AG09309 (cell line): ENCODE measurements around the gene IGFL3.
A peak's percentile ranks its signal among the peaks of the same experiment; 100 is the strongest.
"Not testable (repeated sequence)": the region's sequence is repeated elsewhere in the genome, so short reads cannot be mapped to it uniquely, and the experiment has no call there.

ENCODE experiments used
- DNase-seq: peaks from one replicate; pipeline ENCODE4 v3.0.0-alpha.2; 2010; ENCODE audit warnings: low read depth
- H3K4me3 ChIP-seq: 2 replicates; pipeline ENCODE4 v1.5.1; 2011; ENCODE audit warnings: mild to moderate bottlenecking, low read depth, low read length, moderate library complexity; ENCODE audit not compliant: control insufficient read depth
- CTCF ChIP-seq: IDR thresholded peaks from 2 replicates; pipeline ENCODE4 v1.5.1; 2011; ENCODE audit warnings: mild to moderate bottlenecking, low read depth, low read length, inconsistent platforms; ENCODE audit not compliant: insufficient read depth, control insufficient read depth; ENCODE audit errors: missing control alignments

The IGFL3 gene

DNA sequence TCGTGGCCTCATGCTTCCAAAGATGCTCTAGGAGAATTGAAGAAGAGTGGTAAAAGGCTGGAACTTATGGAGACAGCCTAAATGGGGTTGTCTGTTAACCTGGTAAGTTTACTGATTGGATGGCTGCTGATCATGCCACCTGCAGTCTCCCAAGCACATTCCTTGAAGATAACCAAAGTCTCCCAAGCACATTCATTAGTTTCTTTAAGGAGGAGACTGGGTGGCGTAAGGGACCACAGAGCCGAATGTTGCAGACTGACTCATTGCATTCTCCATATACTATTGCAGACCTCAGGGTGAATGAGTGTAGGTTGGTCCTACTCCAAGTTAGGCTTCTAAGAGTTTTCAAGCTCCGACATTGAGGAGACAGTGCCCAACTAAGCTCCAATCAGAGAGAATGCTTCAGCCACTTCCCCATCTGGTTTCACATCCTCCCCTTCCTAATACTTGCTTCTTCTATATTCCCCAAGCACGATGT, at the start of gene IGFL3:
TSS of gene IGFL3 (minus strand) at position 51 of the 478 bp plus-strand sequence. CDS start at position 12, 39 bp downstream.
- TF ChIP-seq CTCF: no peak
- no peak within 1 kb of the TSS for H3K4me3 ChIP-seq
- DNase-seq: peak; percentile 13

DNA sequence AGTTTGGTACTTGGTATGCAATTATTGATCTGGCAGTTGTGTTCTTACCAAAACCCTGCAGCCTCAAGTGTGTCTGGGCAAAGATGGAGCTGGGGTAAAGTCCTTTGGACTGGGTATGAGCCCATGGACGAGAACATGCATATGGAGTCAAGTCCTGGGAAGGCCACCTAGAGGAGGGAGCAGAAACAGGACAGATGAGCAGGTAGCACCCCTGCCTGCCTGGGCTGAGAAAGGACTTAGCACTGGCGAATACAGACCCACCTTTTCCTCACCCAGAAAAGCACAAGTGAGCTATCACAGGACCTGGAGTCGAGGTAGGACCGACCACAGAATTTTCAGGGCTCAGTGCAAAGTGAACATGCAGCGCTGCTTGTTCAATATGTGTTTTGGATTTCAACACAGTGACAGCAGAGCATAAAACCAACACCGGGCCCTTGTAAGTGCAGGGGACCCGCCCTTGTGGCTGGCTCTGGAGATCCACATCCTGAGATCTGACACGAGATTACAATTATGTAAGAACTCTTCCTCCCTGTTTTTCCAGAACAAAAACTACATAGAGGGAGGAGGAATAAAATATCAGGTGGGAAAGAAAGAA, 49.5 kb upstream of the IGFL3 start:
- no peak for DNase-seq

DNA sequence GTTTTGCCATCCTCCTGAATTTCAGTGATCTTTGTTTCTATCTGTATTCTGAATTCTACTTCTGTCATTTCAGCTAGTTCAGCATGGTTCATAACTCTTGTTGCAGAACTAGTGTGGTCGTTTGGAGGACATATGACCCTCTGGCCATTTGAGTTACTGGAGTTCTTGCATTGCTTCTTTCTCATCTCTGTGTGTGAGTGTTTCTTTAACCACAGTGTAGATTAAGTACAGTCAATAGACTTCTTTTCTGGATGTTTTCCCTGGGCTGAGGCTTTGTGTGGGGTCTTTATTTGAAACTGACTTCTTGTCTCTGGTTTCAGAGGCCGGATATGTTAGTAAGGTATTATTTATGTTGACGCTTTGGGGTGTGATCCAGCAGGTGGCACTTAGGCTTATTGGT, 38.2 kb upstream of the IGFL3 start:
- no peak for TF ChIP-seq CTCF
- no peak for DNase-seq
- H3K4me3 ChIP-seq: no peak overlapping the region

More for the DNA sequence above, 49.5 kb upstream of the IGFL3 start:
- H3K4me3 ChIP-seq: no peak overlapping the region
- no peak for TF ChIP-seq CTCF

- not testable (repeated sequence) for DNase-seq, H3K4me3 ChIP-seq
These were observed 37.3 kb upstream of the IGFL3 start for GRCh38 chr19:46161642-46162257.

- TF ChIP-seq CTCF: no peak
- no peak for DNase-seq
- H3K4me3 ChIP-seq: no peak overlapping the region
These were observed 35.8 kb upstream of the IGFL3 start for GRCh38 chr19:46160233-46160775.

DNA sequence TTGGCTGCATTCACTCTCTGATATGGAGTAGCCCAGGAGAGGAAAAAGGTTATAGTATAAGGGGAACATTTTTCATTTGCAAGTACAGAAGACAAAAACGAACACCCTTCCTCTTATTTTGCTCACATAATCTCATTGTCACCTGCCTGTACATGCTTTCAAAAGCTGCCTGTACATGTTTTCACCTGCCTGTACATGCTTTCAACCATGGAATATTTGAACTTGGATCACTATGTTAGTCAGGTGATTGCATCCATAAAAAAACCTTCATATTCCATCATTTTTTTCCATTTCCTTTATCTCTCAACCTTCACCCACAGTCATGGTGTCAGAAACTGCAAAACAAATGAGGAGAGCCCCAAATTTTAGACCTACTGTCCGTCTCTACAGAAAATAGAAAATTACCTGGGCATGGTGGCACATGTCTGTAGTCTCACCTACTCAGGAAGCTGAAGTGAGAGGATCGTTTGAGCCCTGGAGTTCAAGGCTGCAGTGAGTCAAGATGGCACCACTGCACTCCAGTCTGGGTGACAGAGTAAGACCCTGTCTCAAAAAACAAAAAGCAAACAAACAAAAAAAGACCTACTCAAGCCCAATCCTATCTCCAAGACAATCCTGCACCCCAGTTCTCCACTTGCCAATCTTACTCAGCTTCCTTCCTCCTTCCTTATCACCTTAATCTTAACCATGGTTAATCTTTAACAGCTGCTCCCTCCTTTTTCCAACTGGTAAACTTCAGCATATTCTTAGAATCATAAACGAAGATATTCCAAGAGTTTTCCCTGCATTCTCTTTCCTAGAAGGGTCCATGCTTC, 35.1 kb upstream of the IGFL3 start:
- DNase-seq: no peak
- TF ChIP-seq CTCF: no peak
- H3K4me3 ChIP-seq: no peak overlapping the region
